ENCODE data around the gene PRMT9. TPM values are rescaled to one million over a fixed set of nuclear protein-coding genes. Genes with fewer than 3 reads are reported as not detected.

Gene PRMT9
- polyA plus RNA-seq, 4 donors: 1.9 to 11.1 (median 3.6) TPM

DNA sequence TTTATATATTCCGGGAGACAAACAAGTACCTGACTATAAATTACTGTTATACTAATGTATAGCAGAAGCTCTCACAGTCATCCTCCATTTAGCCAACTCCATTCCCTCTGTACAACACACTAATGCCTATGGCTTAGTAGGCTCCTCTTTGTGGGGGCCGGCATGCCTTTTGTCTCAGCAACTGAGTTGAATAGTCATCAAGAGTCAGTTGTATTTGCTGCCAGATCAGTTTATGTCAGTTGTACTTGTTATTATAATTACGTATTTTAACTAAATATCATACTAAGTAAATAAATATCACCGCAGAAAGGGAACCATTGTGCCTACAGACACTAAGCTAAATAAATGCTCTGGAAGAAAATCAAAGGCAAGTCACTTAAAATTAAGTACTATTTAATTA lies 9.9 kb downstream of the PRMT9 start:
- FAIRE-seq (no peak), DNase-seq (no peak)
- H3K4me1 ChIP-seq (ENCODE audit: control insufficient read depth in 3 of 3, insufficient read depth in 2 of 3, low read depth in 1 of 3, low read length in 2 of 3): no peaks in the 10 kb centered on the region
- H3K4me3 ChIP-seq (ENCODE audit: low read depth in 1 of 3, low read length in 3 of 3): no peak overlapping the region
- H3K27me3 ChIP-seq (ENCODE audit: control insufficient read depth in 3 of 3, insufficient read depth in 3 of 3, low read length in 3 of 3): no peaks in the 10 kb centered on the region
- no peaks in the 10 kb centered on the region for H3K9me3 ChIP-seq (ENCODE audit: control insufficient read depth in 2 of 2, insufficient read depth in 1 of 2, low read depth in 1 of 2, low read length in 1 of 2)
- H3K36me3 ChIP-seq (ENCODE audit: control insufficient read depth in 3 of 3, insufficient read depth in 2 of 3, low read depth in 1 of 3, low read length in 3 of 3): peaks cover 0 to 13% (median 2%) of the 10 kb centered on the region in 3 donors
- H3K27ac ChIP-seq (ENCODE audit: low read depth in 1 of 3, low read length in 2 of 3): no peak overlapping the region
- 87 to 93% (median 87%) methylated on average over 4 of the region's 4 CpGs for WGBS, 3 donors

DNA sequence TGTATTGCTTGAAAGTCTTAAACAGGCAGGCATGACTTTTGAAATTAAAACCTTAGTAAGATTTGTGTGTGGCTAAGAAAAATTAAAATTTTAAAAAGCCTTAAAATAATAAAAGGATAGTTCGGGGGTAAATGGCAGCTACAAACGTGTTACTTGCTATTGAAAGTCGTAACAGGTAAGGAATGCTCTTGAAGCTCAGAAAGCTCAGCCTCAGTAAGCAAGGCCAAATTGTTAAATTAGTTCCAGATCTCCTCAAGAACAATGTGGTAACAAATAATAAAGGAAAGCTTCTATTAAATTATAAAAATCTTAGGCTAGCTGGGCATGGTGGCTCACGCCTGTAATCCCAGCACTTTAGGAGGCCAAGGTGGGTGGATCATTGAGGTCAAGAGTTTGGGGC lies 25.5 kb downstream of the PRMT9 start:
- Histone ChIP-seq H3K36me3 (ENCODE audit: control insufficient read depth in 3 of 3, insufficient read depth in 2 of 3, low read depth in 1 of 3, low read length in 3 of 3) (peaks cover 5 to 38% (median 11%) of the 10 kb centered on the region in 3 donors), H3K4me1 (ENCODE audit: control insufficient read depth in 3 of 3, insufficient read depth in 2 of 3, low read depth in 1 of 3, low read length in 2 of 3) (no peaks in the 10 kb centered on the region), H3K9me3 (ENCODE audit: control insufficient read depth in 2 of 2, insufficient read depth in 1 of 2, low read depth in 1 of 2, low read length in 1 of 2) (no peaks in the 10 kb centered on the region), H3K4me3 (ENCODE audit: low read depth in 1 of 3, low read length in 3 of 3) (no peak overlapping the region), H3K27ac (ENCODE audit: low read depth in 1 of 3, low read length in 2 of 3) (no peak overlapping the region), H3K27me3 (ENCODE audit: control insufficient read depth in 3 of 3, insufficient read depth in 3 of 3, low read length in 3 of 3) (no peaks in the 10 kb centered on the region)
- FAIRE-seq: no peak
- WGBS, 3 donors: 95 to 98% (median 97%) methylated on average over 4 of the region's 4 CpGs
- DNase-seq: no peak

DNA sequence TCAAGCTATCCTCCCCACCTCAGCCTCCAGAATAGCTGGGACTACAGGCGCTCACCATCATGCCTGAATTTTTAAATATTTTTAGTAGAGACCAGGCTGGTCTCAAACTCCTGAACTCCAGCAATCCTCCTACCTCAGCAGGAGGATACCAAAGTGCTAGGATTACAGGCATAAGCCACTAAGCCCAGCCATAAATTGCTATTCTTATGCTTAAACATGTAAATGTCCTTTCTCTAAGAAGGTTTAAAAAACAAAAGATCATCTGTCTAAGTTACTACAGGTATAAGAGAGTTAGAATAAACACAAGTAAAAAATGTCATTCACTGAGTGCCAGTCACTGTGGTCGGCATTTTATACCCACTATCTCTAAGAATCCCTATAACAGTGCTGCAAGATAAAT lies 28.3 kb downstream of the PRMT9 start:
- H3K4me1 ChIP-seq (ENCODE audit: control insufficient read depth in 3 of 3, insufficient read depth in 2 of 3, low read depth in 1 of 3, low read length in 2 of 3): no peaks in the 10 kb centered on the region

DNA sequence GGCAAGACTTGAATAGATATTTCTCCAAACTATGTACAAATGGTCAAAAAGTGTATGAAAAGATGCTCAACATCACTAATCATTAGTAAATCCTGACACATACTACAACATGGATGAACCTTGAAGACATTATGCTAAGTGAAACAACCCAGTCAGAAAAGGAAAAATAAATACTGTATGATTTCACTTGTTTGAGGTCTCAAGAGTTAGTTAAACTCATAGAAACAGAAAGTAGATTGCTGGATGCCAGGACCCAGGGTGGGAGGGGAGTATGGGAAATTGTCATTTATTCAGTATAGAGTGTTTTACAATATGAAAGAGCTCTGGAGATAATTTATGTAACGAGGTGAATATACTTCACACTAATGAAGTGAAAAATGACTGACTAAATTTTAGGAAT lies 32.4 kb downstream of the PRMT9 start:
- no peak overlapping the region for H3K27ac ChIP-seq (ENCODE audit: low read depth in 1 of 3, low read length in 2 of 3)
- H3K36me3 ChIP-seq (ENCODE audit: control insufficient read depth in 3 of 3, insufficient read depth in 2 of 3, low read depth in 1 of 3, low read length in 3 of 3): peaks cover 4 to 21% (median 11%) of the 10 kb centered on the region in 3 donors
- no peaks in the 10 kb centered on the region for H3K27me3 ChIP-seq (ENCODE audit: control insufficient read depth in 3 of 3, insufficient read depth in 3 of 3, low read length in 3 of 3)
- DNase-seq (no peak), FAIRE-seq (no peak)
- no peaks in the 10 kb centered on the region for H3K9me3 ChIP-seq (ENCODE audit: control insufficient read depth in 2 of 2, insufficient read depth in 1 of 2, low read depth in 1 of 2, low read length in 1 of 2)
- 90 to 95% (median 94%) methylated on average over 1 of the region's 1 CpG for WGBS, 3 donors
- no peak overlapping the region for H3K4me3 ChIP-seq (ENCODE audit: low read depth in 1 of 3, low read length in 3 of 3)
- H3K4me1 ChIP-seq (ENCODE audit: control insufficient read depth in 3 of 3, insufficient read depth in 2 of 3, low read depth in 1 of 3, low read length in 2 of 3): no peaks in the 10 kb centered on the region

More for the DNA sequence above, 28.3 kb downstream of the PRMT9 start:
- Histone ChIP-seq H3K4me3 (ENCODE audit: low read depth in 1 of 3, low read length in 3 of 3) (no peak overlapping the region), H3K9me3 (ENCODE audit: control insufficient read depth in 2 of 2, insufficient read depth in 1 of 2, low read depth in 1 of 2, low read length in 1 of 2) (no peaks in the 10 kb centered on the region), H3K27me3 (ENCODE audit: control insufficient read depth in 3 of 3, insufficient read depth in 3 of 3, low read length in 3 of 3) (no peaks in the 10 kb centered on the region), H3K27ac (ENCODE audit: low read depth in 1 of 3, low read length in 2 of 3) (no peak overlapping the region), H3K36me3 (ENCODE audit: control insufficient read depth in 3 of 3, insufficient read depth in 2 of 3, low read depth in 1 of 3, low read length in 3 of 3) (peaks cover 7 to 35% (median 11%) of the 10 kb centered on the region in 3 donors)
- no peak for DNase-seq
- 98 to 100% (median 99%) methylated on average over 2 of the region's 2 CpGs for WGBS, 3 donors
- no peak for FAIRE-seq

GRCh38 chr4:147648656-147649055 lies 35.3 kb downstream of the PRMT9 start:
- H3K36me3 ChIP-seq (ENCODE audit: control insufficient read depth in 3 of 3, insufficient read depth in 2 of 3, low read depth in 1 of 3, low read length in 3 of 3): peaks cover 2 to 11% (median 4%) of the 10 kb centered on the region in 3 donors
- H3K27ac ChIP-seq (ENCODE audit: low read depth in 1 of 3, low read length in 2 of 3): no peak overlapping the region
- no peaks in the 10 kb centered on the region for H3K27me3 ChIP-seq (ENCODE audit: control insufficient read depth in 3 of 3, insufficient read depth in 3 of 3, low read length in 3 of 3)
- no peak overlapping the region for H3K4me3 ChIP-seq (ENCODE audit: low read depth in 1 of 3, low read length in 3 of 3)
- no peak for FAIRE-seq
- H3K9me3 ChIP-seq (ENCODE audit: control insufficient read depth in 2 of 2, insufficient read depth in 1 of 2, low read depth in 1 of 2, low read length in 1 of 2): no peaks in the 10 kb centered on the region
- H3K4me1 ChIP-seq (ENCODE audit: control insufficient read depth in 3 of 3, insufficient read depth in 2 of 3, low read depth in 1 of 3, low read length in 2 of 3): no peaks in the 10 kb centered on the region
- no peak for DNase-seq

- no peaks in the 10 kb centered on the region for H3K4me1 ChIP-seq (ENCODE audit: control insufficient read depth in 3 of 3, insufficient read depth in 2 of 3, low read depth in 1 of 3, low read length in 2 of 3)
- no peaks in the 10 kb centered on the region for H3K9me3 ChIP-seq (ENCODE audit: control insufficient read depth in 2 of 2, insufficient read depth in 1 of 2, low read depth in 1 of 2, low read length in 1 of 2)
- H3K4me3 ChIP-seq (ENCODE audit: low read depth in 1 of 3, low read length in 3 of 3): no peak overlapping the region
- FAIRE-seq: peak; percentile 47
- no peaks in the 10 kb centered on the region for H3K27me3 ChIP-seq (ENCODE audit: control insufficient read depth in 3 of 3, insufficient read depth in 3 of 3, low read length in 3 of 3)
- DNase-seq: no peak
- H3K27ac ChIP-seq (ENCODE audit: low read depth in 1 of 3, low read length in 2 of 3): no peak overlapping the region
- peaks cover 2 to 17% (median 3%) of the 10 kb centered on the region in 3 donors for H3K36me3 ChIP-seq (ENCODE audit: control insufficient read depth in 3 of 3, insufficient read depth in 2 of 3, low read depth in 1 of 3, low read length in 3 of 3)
Observed at GRCh38 chr4:147645099-147645498, 38.9 kb downstream of the PRMT9 start.

GRCh38 chr4:147644471-147644870 lies 39.5 kb downstream of the PRMT9 start:
- Histone ChIP-seq H3K36me3 (ENCODE audit: control insufficient read depth in 3 of 3, insufficient read depth in 2 of 3, low read depth in 1 of 3, low read length in 3 of 3) (peaks cover 2 to 17% (median 2%) of the 10 kb centered on the region in 3 donors), H3K27me3 (ENCODE audit: control insufficient read depth in 3 of 3, insufficient read depth in 3 of 3, low read length in 3 of 3) (no peaks in the 10 kb centered on the region), H3K4me1 (ENCODE audit: control insufficient read depth in 3 of 3, insufficient read depth in 2 of 3, low read depth in 1 of 3, low read length in 2 of 3) (no peaks in the 10 kb centered on the region), H3K4me3 (ENCODE audit: low read depth in 1 of 3, low read length in 3 of 3) (no peak overlapping the region), H3K9me3 (ENCODE audit: control insufficient read depth in 2 of 2, insufficient read depth in 1 of 2, low read depth in 1 of 2, low read length in 1 of 2) (no peaks in the 10 kb centered on the region), H3K27ac (ENCODE audit: low read depth in 1 of 3, low read length in 2 of 3) (no peak overlapping the region)
- no peak for DNase-seq
- WGBS, 3 donors: 91 to 94% (median 91%) methylated on average over 3 of the region's 3 CpGs
- no peak for FAIRE-seq

- no peak for FAIRE-seq
- Histone ChIP-seq H3K36me3 (ENCODE audit: control insufficient read depth in 3 of 3, insufficient read depth in 2 of 3, low read depth in 1 of 3, low read length in 3 of 3) (peaks cover 2 to 17% (median 2%) of the 10 kb centered on the region in 3 donors), H3K27ac (ENCODE audit: low read depth in 1 of 3, low read length in 2 of 3) (no peak overlapping the region), H3K4me3 (ENCODE audit: low read depth in 1 of 3, low read length in 3 of 3) (no peak overlapping the region), H3K27me3 (ENCODE audit: control insufficient read depth in 3 of 3, insufficient read depth in 3 of 3, low read length in 3 of 3) (no peaks in the 10 kb centered on the region), H3K9me3 (ENCODE audit: control insufficient read depth in 2 of 2, insufficient read depth in 1 of 2, low read depth in 1 of 2, low read length in 1 of 2) (no peaks in the 10 kb centered on the region), H3K4me1 (ENCODE audit: control insufficient read depth in 3 of 3, insufficient read depth in 2 of 3, low read depth in 1 of 3, low read length in 2 of 3) (no peaks in the 10 kb centered on the region)
- DNase-seq: no peak
- 92 to 96% (median 96%) methylated on average over 1 of the region's 1 CpG for WGBS, 3 donors
Observed at GRCh38 chr4:147643616-147644015, 40.3 kb downstream of the PRMT9 start.

- Histone ChIP-seq H3K4me3 (ENCODE audit: low read depth in 1 of 3, low read length in 3 of 3) (no peak overlapping the region), H3K27me3 (ENCODE audit: control insufficient read depth in 3 of 3, insufficient read depth in 3 of 3, low read length in 3 of 3) (no peaks in the 10 kb centered on the region), H3K4me1 (ENCODE audit: control insufficient read depth in 3 of 3, insufficient read depth in 2 of 3, low read depth in 1 of 3, low read length in 2 of 3) (no peaks in the 10 kb centered on the region), H3K9me3 (ENCODE audit: control insufficient read depth in 2 of 2, insufficient read depth in 1 of 2, low read depth in 1 of 2, low read length in 1 of 2) (no peaks in the 10 kb centered on the region), H3K27ac (ENCODE audit: low read depth in 1 of 3, low read length in 2 of 3) (no peak overlapping the region), H3K36me3 (ENCODE audit: control insufficient read depth in 3 of 3, insufficient read depth in 2 of 3, low read depth in 1 of 3, low read length in 3 of 3) (peaks cover 2 to 15% (median 8%) of the 10 kb centered on the region in 3 donors)
- FAIRE-seq: no peak
- WGBS, 3 donors: 93 to 100% (median 96%) methylated on average over 1 of the region's 1 CpG
- no peak for DNase-seq
Observed at GRCh38 chr4:147640331-147640730, 43.6 kb downstream of the PRMT9 start.
